Esophagus squamous epithelium (tissue), 5 donors: ENCODE results near the gene GTF2IRD1. TPM values are rescaled to one million over a fixed set of nuclear protein-coding genes. Genes with fewer than 3 reads are reported as not detected.
A peak's percentile ranks its signal among the peaks of the same experiment; 100 is the strongest.

Source experiments
- DNase-seq: peaks from one replicate; lab custom pipeline; 2025; lab: John Stamatoyannopoulos, UW
- H3K27ac ChIP-seq, 4 donors: fragments of 200-600 bp; sonication (generic); one replicate each; pipeline ENCODE4 v1.5.1; 2016 to 2019; ENCODE audit warnings: mild to moderate bottlenecking in 1 of 4
- H3K27me3 ChIP-seq, 4 donors: fragments of 200-600 bp; sonication (generic); 1 replicate in 3 of 4; 2 replicates in 1 of 4; pipeline versions ENCODE4 v1.5.1 to v1.6.0; 2017 to 2021; ENCODE audit warnings: antibody characterized with exemption in 1 of 4
- H3K36me3 ChIP-seq, 3 donors: fragments of 200-600 bp; sonication (generic); one replicate each; pipeline ENCODE4 v1.5.1; 2016 to 2019
- H3K4me1 ChIP-seq, 3 donors: fragments of 200-600 bp; sonication (generic); one replicate each; pipeline ENCODE4 v1.5.1; 2017 to 2019
- H3K4me3 ChIP-seq, 4 donors: fragments of 200-600 bp; sonication (generic); 1 replicate in 3 of 4; 2 replicates in 1 of 4; pipeline ENCODE4 v1.5.1; 2016 to 2019; ENCODE audit warnings: mild to moderate bottlenecking in 2 of 4, moderate library complexity in 1 of 4
- H3K9me3 ChIP-seq, 3 donors: fragments of 200-600 bp; sonication (generic); one replicate each; pipeline ENCODE4 v1.5.1; 2016 to 2019
- CTCF ChIP-seq, 6 experiments: fragments of 450-650 bp in 4 of 6; fragments of 200-600 bp in 2 of 6; sonication (generic) in 2 of 6; IDR thresholded peaks; one replicate each; pipeline ENCODE4 v1.5.1; 2016 to 2019; ENCODE audit warnings: antibody characterized with exemption in 6 of 6, mild to moderate bottlenecking in 4 of 6, moderate library complexity in 4 of 6
- POLR2A ChIP-seq, 4 donors: fragments of 450-650 bp; IDR thresholded peaks; one replicate each; pipeline ENCODE4 v1.6.1; 2017; ENCODE audit warnings: antibody characterized with exemption in 4 of 4, mild to moderate bottlenecking in 4 of 4, moderate library complexity in 3 of 4
- WGBS, 2 donors: methylation state at CpG; one replicate each; pipeline ENCODE4 v1.1.5; 2018; 5-methylcytosine and 5-hydroxymethylcytosine counted together
- intact Hi-C: fragments of 100-400 bp; cut with DNase I; formaldehyde crosslinking; loops from one replicate; pipeline ENCODE4 v1.15.0; 2022
- total RNA-seq, 4 donors: library from RNA; depleted of rRNA; stranded (reverse); fragments of >200 nt; gene quantifications; one replicate each; pipeline ENCODE4 v1.1.0, GENCODE V29; 2016
- donor health status: DM: yes; HTN: yes; CAD: no.

Gene GTF2IRD1
- total RNA-seq, 4 donors from 2014 or later: 26.8 to 35.6 (median 28.5) TPM

GRCh38 chr7:74583630-74584029 lies 129.9 kb downstream of the GTF2IRD1 start:
- Histone ChIP-seq H3K9me3 (no peaks in the 10 kb centered on the region), H3K27ac (peak overlapping the region; percentile 24 to 85 (median 76)), H3K36me3 (no peaks in the 10 kb centered on the region), H3K4me1 (peaks cover 38 to 96% (median 41%) of the 10 kb centered on the region in 3 donors), H3K27me3 (no peaks in the 10 kb centered on the region), H3K4me3 (no peak overlapping the region)
- no peak for DNase-seq
- 31 to 38% methylated on average over 4 to 8 of the region's 8 CpGs for WGBS, 2 donors
- TF ChIP-seq POLR2A (IDR thresholded peaks at IDR 0.05) (no peak), CTCF (IDR thresholded peaks at IDR 0.05) (no peak)
- intact Hi-C loops: no loop called here

GRCh38 chr7:74584160-74584954 lies 130.7 kb downstream of the GTF2IRD1 start:
- no peak for DNase-seq
- intact Hi-C loops: no loop called here
- Histone ChIP-seq H3K36me3 (peaks cover 0 to 5% (median 0%) of the 10 kb centered on the region in 3 donors), H3K27me3 (no peaks in the 10 kb centered on the region), H3K4me3 (no peak overlapping the region), H3K4me1 (peaks cover 35 to 90% (median 41%) of the 10 kb centered on the region in 3 donors), H3K9me3 (no peaks in the 10 kb centered on the region), H3K27ac (peak overlapping the region in 3 of 4 donors; percentile 68 to 85 (median 83))
- TF ChIP-seq CTCF (IDR thresholded peaks at IDR 0.05) (no peak), POLR2A (IDR thresholded peaks at IDR 0.05) (no peak)
- WGBS, 2 donors: 87 to 91% methylated on average over 15 to 17 of the region's 17 CpGs

GRCh38 chr7:74585844-74586243 lies 132.1 kb downstream of the GTF2IRD1 start:
- intact Hi-C loops: no loop called here
- DNase-seq: no peak
- Histone ChIP-seq H3K36me3 (peaks cover 0 to 20% (median 4%) of the 10 kb centered on the region in 3 donors), H3K27me3 (no peaks in the 10 kb centered on the region), H3K4me3 (no peak overlapping the region), H3K9me3 (no peaks in the 10 kb centered on the region), H3K27ac (peak overlapping the region; percentile 68 to 85 (median 78)), H3K4me1 (peaks cover 23 to 75% (median 26%) of the 10 kb centered on the region in 3 donors)
- TF ChIP-seq POLR2A (IDR thresholded peaks at IDR 0.05) (no peak), CTCF (IDR thresholded peaks at IDR 0.05) (no peak)

GRCh38 chr7:74586258-74587175 lies 132.8 kb downstream of the GTF2IRD1 start:
- Histone ChIP-seq H3K27me3 (no peaks in the 10 kb centered on the region), H3K36me3 (peaks cover 0 to 26% (median 4%) of the 10 kb centered on the region in 3 donors), H3K4me1 (peaks cover 16 to 68% (median 26%) of the 10 kb centered on the region in 3 donors), H3K27ac (peak overlapping the region; percentile 66 to 87 (median 84)), H3K4me3 (no peak overlapping the region), H3K9me3 (no peaks in the 10 kb centered on the region)
- no peak for DNase-seq
- intact Hi-C loops: no loop called here
- WGBS, 2 donors: 68 to 88% methylated on average over 8 to 10 of the region's 18 CpGs
- TF ChIP-seq POLR2A (IDR thresholded peaks at IDR 0.05): no peak
- no peak for TF ChIP-seq CTCF (IDR thresholded peaks at IDR 0.05)
